Ascending aorta (tissue), 2 donors: Measurements from ENCODE around the gene TBC1D22B. TPM values are rescaled to one million over a fixed set of nuclear protein-coding genes. Genes with fewer than 3 reads are reported as not detected.

ENCODE experiments used
- DNase-seq, 2 donors: peaks; one replicate each; pipeline ENCODE4 v3.0.0-alpha.2; 2019; ENCODE audit warnings: low spot score in 2 of 2
- H3K27ac ChIP-seq, 2 donors: fragments of 200-600 bp; sonication (generic); one replicate each; pipeline ENCODE4 v1.5.1; 2016 to 2017; ENCODE audit warnings: mild to moderate bottlenecking in 1 of 2
- H3K27me3 ChIP-seq: fragments of 200-600 bp; sonication (generic); one replicate; pipeline ENCODE4 v1.5.1; 2017
- H3K36me3 ChIP-seq, 2 donors: fragments of 200-600 bp; sonication (generic); one replicate each; pipeline ENCODE4 v1.5.1; 2016
- H3K4me1 ChIP-seq, 2 donors: fragments of 200-600 bp; sonication (generic); one replicate each; pipeline ENCODE4 v1.5.1; 2016 to 2017; ENCODE audit warnings: mild to moderate bottlenecking in 1 of 2
- H3K4me3 ChIP-seq, 2 donors: fragments of 200-600 bp; sonication (generic); one replicate each; pipeline ENCODE4 v1.5.1; 2016 to 2017; ENCODE audit warnings: mild to moderate bottlenecking in 1 of 2
- H3K9me3 ChIP-seq, 2 donors: fragments of 200-600 bp; sonication (generic); one replicate each; pipeline ENCODE4 v1.5.1; 2016
- CTCF ChIP-seq, 3 experiments: fragments of 200-600 bp in 2 of 3; fragments of 450-650 bp in 1 of 3; sonication (generic) in 2 of 3; IDR thresholded peaks; one replicate each; pipeline ENCODE4 v1.5.1; 2016 to 2019; ENCODE audit warnings: antibody characterized with exemption in 3 of 3, mild to moderate bottlenecking in 1 of 3, moderate library complexity in 1 of 3
- intact Hi-C: fragments of 100-400 bp; cut with DNase I; formaldehyde crosslinking; loops from one replicate; pipeline ENCODE4 v1.15.1; 2023
- total RNA-seq: library from RNA; depleted of rRNA; stranded (reverse); fragments of >200 nt; gene quantifications from one replicate; pipeline ENCODE4 v1.1.0, GENCODE V29; 2016

Gene TBC1D22B
- total RNA-seq, 1 donor from 2014 or later: 11.1 TPM

GRCh38 chr6:37222125-37222967 lies 35.2 kb upstream of the TBC1D22B start:
- Histone ChIP-seq H3K27ac (peak overlapping the region; percentile 34 to 48), H3K4me1 (peaks cover 0 to 6% of the 10 kb centered on the region in 2 donors), H3K27me3 (no peaks in the 10 kb centered on the region), H3K36me3 (no peaks in the 10 kb centered on the region), H3K4me3 (peak overlapping the region; percentile 67), H3K9me3 (no peaks in the 10 kb centered on the region)
- TF ChIP-seq CTCF (IDR thresholded peaks at IDR 0.05): no peak
- intact Hi-C loops: loop anchor here (2.0 kb wide), 1 partner anchor 14 kb away; no protein-coding TSS in a partner anchor
- peak in 1 of 2 donors; percentile 91 for DNase-seq

GRCh38 chr6:37222992-37223391 lies 34.6 kb upstream of the TBC1D22B start:
- H3K27me3 ChIP-seq: no peaks in the 10 kb centered on the region
- no peaks in the 10 kb centered on the region for H3K9me3 ChIP-seq
- no peaks in the 10 kb centered on the region for H3K36me3 ChIP-seq
- no peak for DNase-seq
- peak overlapping the region; percentile 7 to 48 for H3K27ac ChIP-seq
- peak overlapping the region; percentile 67 for H3K4me3 ChIP-seq
- H3K4me1 ChIP-seq: peaks cover 0 to 6% of the 10 kb centered on the region in 2 donors
- intact Hi-C loops: loop anchor here (2.0 kb wide), 1 partner anchor 14 kb away; no protein-coding TSS in a partner anchor
- TF ChIP-seq CTCF (IDR thresholded peaks at IDR 0.05): no peak

GRCh38 chr6:37225350-37226169 lies 32.0 kb upstream of the TBC1D22B start:
- Histone ChIP-seq H3K4me3 (no peak overlapping the region), H3K27ac (no peak overlapping the region), H3K27me3 (no peaks in the 10 kb centered on the region), H3K4me1 (peaks cover 0 to 6% of the 10 kb centered on the region in 2 donors), H3K36me3 (no peaks in the 10 kb centered on the region), H3K9me3 (no peaks in the 10 kb centered on the region)
- no peak for DNase-seq
- intact Hi-C loops: no loop called here
- no peak for TF ChIP-seq CTCF (IDR thresholded peaks at IDR 0.05)

GRCh38 chr6:37230104-37230503 lies 27.5 kb upstream of the TBC1D22B start:
- Histone ChIP-seq H3K4me3 (no peak overlapping the region), H3K27me3 (no peaks in the 10 kb centered on the region), H3K4me1 (no peaks in the 10 kb centered on the region), H3K9me3 (no peaks in the 10 kb centered on the region), H3K27ac (no peak overlapping the region), H3K36me3 (no peaks in the 10 kb centered on the region)
- no peak for TF ChIP-seq CTCF (IDR thresholded peaks at IDR 0.05)
- no peak for DNase-seq
- intact Hi-C loops: no loop called here

GRCh38 chr6:37232430-37233017 lies 25.0 kb upstream of the TBC1D22B start:
- no peaks in the 10 kb centered on the region for H3K9me3 ChIP-seq
- H3K27me3 ChIP-seq: no peaks in the 10 kb centered on the region
- TF ChIP-seq CTCF (IDR thresholded peaks at IDR 0.05): no peak
- no peak for DNase-seq
- no peaks in the 10 kb centered on the region for H3K4me1 ChIP-seq
- intact Hi-C loops: no loop called here
- no peak overlapping the region for H3K4me3 ChIP-seq
- H3K36me3 ChIP-seq: no peaks in the 10 kb centered on the region
- H3K27ac ChIP-seq: no peak overlapping the region
